PC-3 (cell line): Measurements from ENCODE around the gene GPR68.

Source experiments
- EZH2 ChIP-seq: fragments of 300-600 bp; sonication (generic); IDR thresholded peaks from one replicate; pipeline ENCODE4 v1.6.1; 2017; ENCODE audit warnings: antibody characterized with exemption, mild to moderate bottlenecking, low read length; ENCODE audit not compliant: unreplicated experiment
- EZH2phosphoT487 ChIP-seq: fragments of 300-600 bp; sonication (generic); IDR thresholded peaks from 2 replicates; pipeline ENCODE4 v1.6.1; 2018; ENCODE audit warnings: mild to moderate bottlenecking, antibody characterized with exemption, low read length, borderline replicate concordance
- TF ChIP-seq, protein P1 (sequence below): fragments of 300-600 bp; sonication (generic); conservative IDR thresholded peaks from 2 replicates; pipeline ENCODE4 v1.5.1; 2017; ENCODE audit warnings: antibody characterized with exemption, low read depth, mild to moderate bottlenecking, low read length

DNA sequence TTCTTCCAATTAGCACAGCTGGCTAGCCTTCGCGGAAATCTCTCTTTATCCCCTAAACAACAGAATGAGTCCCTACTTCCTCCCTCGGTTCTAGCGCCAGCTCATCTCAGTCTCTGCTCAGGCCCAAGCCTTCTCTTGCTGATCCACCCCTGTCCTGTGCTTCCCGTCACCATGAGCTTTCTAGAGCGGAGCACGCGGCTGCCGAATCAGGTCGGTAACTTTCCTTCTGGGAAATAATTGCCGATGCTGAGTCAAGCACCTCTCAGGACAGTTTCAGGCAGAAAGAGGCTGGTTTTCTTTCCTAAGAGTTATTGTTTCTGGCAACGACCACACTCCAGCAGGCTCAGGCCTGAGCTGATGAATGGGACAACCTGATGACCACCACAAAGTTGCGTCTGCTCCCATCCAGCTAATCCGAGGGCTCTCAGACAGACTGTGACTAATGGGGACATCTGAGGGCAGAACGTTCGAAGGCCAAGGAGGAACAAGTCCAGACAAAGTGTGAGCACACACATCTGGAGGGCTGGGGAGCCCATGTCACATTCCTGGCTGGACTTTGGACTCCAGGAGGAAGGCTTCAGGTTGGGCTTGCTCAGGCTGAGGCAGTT, 13.6 kb upstream of the GPR68 start:
- TF ChIP-seq, protein P1, sequence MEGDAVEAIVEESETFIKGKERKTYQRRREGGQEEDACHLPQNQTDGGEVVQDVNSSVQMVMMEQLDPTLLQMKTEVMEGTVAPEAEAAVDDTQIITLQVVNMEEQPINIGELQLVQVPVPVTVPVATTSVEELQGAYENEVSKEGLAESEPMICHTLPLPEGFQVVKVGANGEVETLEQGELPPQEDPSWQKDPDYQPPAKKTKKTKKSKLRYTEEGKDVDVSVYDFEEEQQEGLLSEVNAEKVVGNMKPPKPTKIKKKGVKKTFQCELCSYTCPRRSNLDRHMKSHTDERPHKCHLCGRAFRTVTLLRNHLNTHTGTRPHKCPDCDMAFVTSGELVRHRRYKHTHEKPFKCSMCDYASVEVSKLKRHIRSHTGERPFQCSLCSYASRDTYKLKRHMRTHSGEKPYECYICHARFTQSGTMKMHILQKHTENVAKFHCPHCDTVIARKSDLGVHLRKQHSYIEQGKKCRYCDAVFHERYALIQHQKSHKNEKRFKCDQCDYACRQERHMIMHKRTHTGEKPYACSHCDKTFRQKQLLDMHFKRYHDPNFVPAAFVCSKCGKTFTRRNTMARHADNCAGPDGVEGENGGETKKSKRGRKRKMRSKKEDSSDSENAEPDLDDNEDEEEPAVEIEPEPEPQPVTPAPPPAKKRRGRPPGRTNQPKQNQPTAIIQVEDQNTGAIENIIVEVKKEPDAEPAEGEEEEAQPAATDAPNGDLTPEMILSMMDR: no peak
- no peak for TF ChIP-seq EZH2phosphoT487
- no peak for TF ChIP-seq EZH2
